Trophoblast cell (in vitro differentiated cells and primary cell): Measurements from ENCODE around the gene IMMP2L.

Source experiments
- DNase-seq, 2 donors: peaks; one replicate each; pipeline ENCODE4 v3.0.0-alpha.2; 2016
- H2AFZ ChIP-seq: 2 replicates; pipeline ENCODE4 v1.6.1; 2013; ENCODE audit warnings: low read length, moderate library complexity, mild to moderate bottlenecking; ENCODE audit not compliant: insufficient read depth, poor library complexity
- H2AK5ac ChIP-seq: 2 replicates; pipeline ENCODE4 v1.6.1; 2013; ENCODE audit warnings: mild to moderate bottlenecking, low read length
- H2BK120ac ChIP-seq: 2 replicates; pipeline ENCODE4 v1.6.1; 2013; ENCODE audit warnings: low read length, mild to moderate bottlenecking, moderate library complexity; ENCODE audit not compliant: insufficient read depth, poor library complexity
- H2BK12ac ChIP-seq: 2 replicates; pipeline ENCODE4 v1.6.1; 2013; ENCODE audit warnings: mild to moderate bottlenecking, low read length, moderate library complexity
- H2BK5ac ChIP-seq: 2 replicates; pipeline ENCODE4 v1.6.1; 2013; ENCODE audit warnings: low read length, low read depth, moderate library complexity, mild to moderate bottlenecking; ENCODE audit not compliant: poor library complexity
- H3K14ac ChIP-seq: 2 replicates; pipeline ENCODE4 v1.6.1; 2013; ENCODE audit warnings: mild to moderate bottlenecking, low read length
- H3K18ac ChIP-seq: 2 replicates; pipeline ENCODE4 v1.6.1; 2013; ENCODE audit warnings: mild to moderate bottlenecking, low read length
- H3K23ac ChIP-seq: 2 replicates; pipeline ENCODE4 v1.6.1; 2013; ENCODE audit warnings: low read length
- H3K27ac ChIP-seq: 2 replicates; pipeline ENCODE4 v1.5.1; 2013; ENCODE audit warnings: low read depth, mild to moderate bottlenecking, inconsistent platforms, low read length, moderate library complexity
- H3K27me3 ChIP-seq: 2 replicates; pipeline ENCODE4 v1.6.1; 2013; ENCODE audit warnings: inconsistent platforms, mild to moderate bottlenecking, low read length, moderate library complexity; ENCODE audit not compliant: insufficient read depth
- H3K36me3 ChIP-seq, 2 experiments: 1 replicate in 1 of 2; 2 replicates in 1 of 2; pipeline ENCODE4 v1.6.1; 2013; ENCODE audit warnings: low read length in 2 of 2, mild to moderate bottlenecking in 2 of 2, moderate library complexity in 1 of 2; ENCODE audit not compliant: insufficient read depth in 2 of 2, control insufficient read depth in 1 of 2
- H3K4ac ChIP-seq: 2 replicates; pipeline ENCODE4 v1.6.1; 2013; ENCODE audit warnings: low read depth, mild to moderate bottlenecking, low read length, moderate library complexity
- H3K4me1 ChIP-seq, 2 experiments: 1 replicate in 1 of 2; 2 replicates in 1 of 2; pipeline ENCODE4 v1.6.1; 2013; ENCODE audit warnings: low read length in 2 of 2, mild to moderate bottlenecking in 2 of 2, moderate library complexity in 1 of 2; ENCODE audit not compliant: insufficient read depth in 2 of 2, control insufficient read depth in 1 of 2
- H3K4me2 ChIP-seq: 2 replicates; pipeline ENCODE4 v1.6.1; 2013; ENCODE audit warnings: inconsistent platforms, mild to moderate bottlenecking, low read length, moderate library complexity
- H3K4me3 ChIP-seq: 2 replicates; pipeline ENCODE4 v1.5.1; 2013; ENCODE audit warnings: mild to moderate bottlenecking, low read depth, low read length, inconsistent platforms
- H3K79me1 ChIP-seq: one replicate; pipeline ENCODE4 v1.6.1; 2013; ENCODE audit warnings: low read length
- H3K79me2 ChIP-seq: 2 replicates; pipeline ENCODE4 v1.6.1; 2013; ENCODE audit warnings: low read length, mild to moderate bottlenecking; ENCODE audit not compliant: control insufficient read depth, insufficient read depth, poor library complexity
- H3K9ac ChIP-seq: 2 replicates; pipeline ENCODE4 v1.6.1; 2013; ENCODE audit warnings: mild to moderate bottlenecking, low read length
- H3K9me3 ChIP-seq: 2 replicates; pipeline ENCODE4 v1.6.1; 2013; ENCODE audit warnings: low read depth, mild to moderate bottlenecking, control low read depth, inconsistent platforms, low read length; ENCODE audit not compliant: insufficient read depth
- H4K12ac ChIP-seq: 2 replicates; pipeline ENCODE4 v1.6.1; 2013; ENCODE audit warnings: low read depth, mild to moderate bottlenecking, low read length, moderate library complexity
- H4K8ac ChIP-seq: 2 replicates; pipeline ENCODE4 v1.6.1; 2013; ENCODE audit warnings: low read depth, mild to moderate bottlenecking, low read length, moderate library complexity
- H4K91ac ChIP-seq: one replicate; pipeline ENCODE4 v1.6.1; 2013; ENCODE audit warnings: low read depth, mild to moderate bottlenecking, low read length, moderate library complexity
- WGBS: extraction: QIAGEN DNeasy Blood & Tissue Kit; methylation state at CpG from one replicate; pipeline ENCODE4 v1.1.7; 2013; ENCODE audit warnings: missing lambda C conversion rate; ENCODE audit not compliant: insufficient read length, insufficient coverage; ENCODE audit errors: extremely low coverage; 5-methylcytosine and 5-hydroxymethylcytosine counted together

Gene IMMP2L

DNA sequence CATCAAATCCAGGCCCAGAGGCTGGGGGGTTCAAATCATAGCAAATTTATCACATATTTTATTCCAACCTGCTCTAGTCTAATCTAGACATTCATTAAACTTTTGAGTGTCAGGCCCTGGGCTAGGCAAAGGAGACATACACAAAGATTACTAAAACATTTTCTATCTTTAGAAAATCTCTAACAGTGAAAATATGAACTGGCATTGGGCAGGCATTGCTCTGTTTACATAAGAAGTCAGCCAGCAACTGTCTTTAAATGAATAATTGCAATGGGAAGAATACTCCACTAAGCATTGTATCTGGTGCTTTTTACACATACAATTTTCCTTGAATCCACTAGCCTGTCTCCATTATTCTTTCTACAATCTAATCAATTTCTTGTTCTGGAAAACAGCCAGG, 693.8 kb downstream of the IMMP2L start:
- H3K27ac ChIP-seq: no peak overlapping the region
- H3K4me1 ChIP-seq: no peaks in the 10 kb centered on the region
- no peaks in the 10 kb centered on the region for H3K36me3 ChIP-seq
- H3K9ac ChIP-seq: no peak overlapping the region
- H4K8ac ChIP-seq: no peak overlapping the region
- no peak overlapping the region for H2BK120ac ChIP-seq
- no peak overlapping the region for H3K4ac ChIP-seq
- H2AK5ac ChIP-seq: no peak overlapping the region
- no peak overlapping the region for H2BK12ac ChIP-seq
- no peak for DNase-seq
- no peak overlapping the region for H3K23ac ChIP-seq
- no peak overlapping the region for H3K18ac ChIP-seq
- H3K9me3 ChIP-seq: no peaks in the 10 kb centered on the region
- H4K12ac ChIP-seq: no peak overlapping the region
- no peak overlapping the region for H3K4me2 ChIP-seq
- no peak overlapping the region for H3K4me3 ChIP-seq
- no peak overlapping the region for H3K14ac ChIP-seq
- no peak overlapping the region for H4K91ac ChIP-seq
- no peak overlapping the region for H2BK5ac ChIP-seq
- no peaks in the 10 kb centered on the region for H3K79me2 ChIP-seq
- H3K79me1 ChIP-seq: no peaks in the 10 kb centered on the region
- H2AFZ ChIP-seq: no peak overlapping the region
- H3K27me3 ChIP-seq: no peaks in the 10 kb centered on the region

DNA sequence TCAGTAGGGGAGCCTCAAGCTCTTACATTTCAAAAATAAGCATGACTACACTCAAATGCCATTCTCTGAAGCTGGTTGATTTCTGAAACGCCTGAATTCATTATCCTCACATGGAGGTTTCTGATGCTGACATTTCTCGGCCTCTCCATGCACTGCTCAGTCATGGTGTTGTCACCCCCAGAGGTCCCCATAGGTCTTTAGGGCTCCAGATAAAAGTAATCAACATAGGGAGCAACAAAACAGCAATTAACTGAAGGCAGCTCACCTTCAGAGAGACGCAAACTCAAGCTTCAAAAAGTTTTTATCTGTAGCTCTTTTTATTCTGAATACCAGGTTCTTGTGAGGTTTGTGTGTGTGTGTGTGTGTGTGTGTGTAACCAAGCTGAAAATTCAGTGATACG, 694.5 kb downstream of the IMMP2L start:
- Histone ChIP-seq H4K12ac (no peak overlapping the region), H3K36me3 (no peaks in the 10 kb centered on the region), H3K23ac (no peak overlapping the region), H2BK120ac (no peak overlapping the region), H3K18ac (no peak overlapping the region), H3K79me1 (no peaks in the 10 kb centered on the region), H3K4me2 (no peak overlapping the region), H3K27me3 (no peaks in the 10 kb centered on the region), H3K4me1 (no peaks in the 10 kb centered on the region), H3K9me3 (no peaks in the 10 kb centered on the region), H3K4ac (no peak overlapping the region), H4K8ac (no peak overlapping the region), H2AFZ (no peak overlapping the region), H3K79me2 (no peaks in the 10 kb centered on the region), H4K91ac (no peak overlapping the region), H2BK12ac (no peak overlapping the region), H3K27ac (no peak overlapping the region), H2AK5ac (no peak overlapping the region), H2BK5ac (no peak overlapping the region), H3K9ac (no peak overlapping the region), H3K4me3 (no peak overlapping the region), H3K14ac (no peak overlapping the region)
- DNase-seq: no peak
- WGBS: no CpG with 5 or more reads among the region's 4 CpGs

- Histone ChIP-seq H2BK12ac (no peak overlapping the region), H2AFZ (no peak overlapping the region), H3K9me3 (no peaks in the 10 kb centered on the region), H3K79me2 (no peaks in the 10 kb centered on the region), H2BK5ac (no peak overlapping the region), H3K4me2 (no peak overlapping the region), H3K36me3 (no peaks in the 10 kb centered on the region), H3K27me3 (no peaks in the 10 kb centered on the region), H3K23ac (no peak overlapping the region), H3K27ac (no peak overlapping the region), H3K18ac (no peak overlapping the region), H4K91ac (no peak overlapping the region), H3K4me1 (no peaks in the 10 kb centered on the region), H3K79me1 (no peaks in the 10 kb centered on the region), H3K4ac (no peak overlapping the region), H4K8ac (no peak overlapping the region), H3K9ac (no peak overlapping the region), H4K12ac (no peak overlapping the region), H2AK5ac (no peak overlapping the region), H3K4me3 (no peak overlapping the region), H3K14ac (no peak overlapping the region), H2BK120ac (no peak overlapping the region)
- DNase-seq: no peak
- no CpG with 5 or more reads among the region's 2 CpGs for WGBS
These were observed 699.0 kb downstream of the IMMP2L start for GRCh38 chr7:110863258-110863657.

GRCh38 chr7:110861163-110861562, 701.1 kb downstream of the IMMP2L start:
- WGBS: no CpG with 5 or more reads among the region's 4 CpGs
- no peaks in the 10 kb centered on the region for H3K9me3 ChIP-seq
- no peaks in the 10 kb centered on the region for H3K79me1 ChIP-seq
- H4K8ac ChIP-seq: no peak overlapping the region
- H2BK12ac ChIP-seq: no peak overlapping the region
- H4K12ac ChIP-seq: no peak overlapping the region
- H3K36me3 ChIP-seq: no peaks in the 10 kb centered on the region
- H4K91ac ChIP-seq: no peak overlapping the region
- no peak overlapping the region for H3K9ac ChIP-seq
- no peak overlapping the region for H3K14ac ChIP-seq
- no peaks in the 10 kb centered on the region for H3K4me1 ChIP-seq
- H2BK120ac ChIP-seq: no peak overlapping the region
- no peaks in the 10 kb centered on the region for H3K27me3 ChIP-seq
- no peak for DNase-seq
- H3K23ac ChIP-seq: no peak overlapping the region
- no peak overlapping the region for H2BK5ac ChIP-seq
- no peak overlapping the region for H2AFZ ChIP-seq
- H2AK5ac ChIP-seq: no peak overlapping the region
- H3K27ac ChIP-seq: no peak overlapping the region
- H3K18ac ChIP-seq: no peak overlapping the region
- no peak overlapping the region for H3K4me3 ChIP-seq
- H3K4ac ChIP-seq: no peak overlapping the region
- H3K79me2 ChIP-seq: no peaks in the 10 kb centered on the region
- no peak overlapping the region for H3K4me2 ChIP-seq

DNA sequence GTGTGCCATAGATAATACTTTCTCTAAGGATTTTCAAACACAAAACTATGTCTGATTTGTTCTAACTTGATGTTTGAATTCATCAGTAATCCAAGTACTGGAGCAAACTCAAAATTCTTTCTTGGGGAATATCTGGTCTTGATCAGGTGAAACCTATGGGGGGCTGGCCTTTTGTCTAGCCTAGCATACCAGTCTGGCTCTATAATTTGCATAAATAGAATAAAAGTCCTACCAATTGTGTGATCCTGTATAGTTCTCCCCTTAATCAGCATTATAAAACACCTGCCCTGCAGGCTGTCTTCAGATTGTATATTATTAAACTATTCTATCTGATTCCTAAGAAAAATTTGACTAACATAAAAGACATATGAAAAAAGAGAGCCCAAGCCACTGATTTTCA, 705.2 kb downstream of the IMMP2L start:
- Histone ChIP-seq H3K79me1 (no peaks in the 10 kb centered on the region), H3K9me3 (no peaks in the 10 kb centered on the region), H3K27ac (no peak overlapping the region), H3K4me3 (no peak overlapping the region), H4K8ac (no peak overlapping the region), H2BK5ac (no peak overlapping the region), H3K23ac (no peak overlapping the region), H3K18ac (no peak overlapping the region), H4K12ac (no peak overlapping the region), H2AK5ac (no peak overlapping the region), H2BK120ac (no peak overlapping the region), H4K91ac (no peak overlapping the region), H3K4me1 (no peaks in the 10 kb centered on the region), H3K79me2 (no peaks in the 10 kb centered on the region), H3K36me3 (no peaks in the 10 kb centered on the region), H3K4me2 (no peak overlapping the region), H3K27me3 (no peaks in the 10 kb centered on the region), H3K9ac (no peak overlapping the region), H2BK12ac (no peak overlapping the region), H3K4ac (no peak overlapping the region), H2AFZ (no peak overlapping the region), H3K14ac (no peak overlapping the region)
- DNase-seq: no peak
